Body of pancreas (tissue), 4 donors: ENCODE data around the gene IQCN. TPM values are rescaled to one million over a fixed set of nuclear protein-coding genes. Genes with fewer than 3 reads are reported as not detected.

Experiments used
- ATAC-seq: fragments of 150-250 bp; one replicate; pipeline ENCODE4 v1.9.1; 2016
- DNase-seq, 4 donors: peaks; one replicate each; pipeline ENCODE4 v3.0.0-alpha.2; 2019
- H3K27ac ChIP-seq, 4 donors: fragments of 200-600 bp; sonication (generic); 1 replicate in 3 of 4; 2 replicates in 1 of 4; pipeline versions ENCODE4 v1.5.1 to v1.6.1; 2016 to 2019; ENCODE audit warnings: mild to moderate bottlenecking in 1 of 4, mixed read lengths in 1 of 4, moderate library complexity in 1 of 4
- H3K27me3 ChIP-seq, 2 donors: fragments of 200-600 bp; sonication (generic); one replicate each; pipeline ENCODE4 v1.6.0; 2016; ENCODE audit warnings: mild to moderate bottlenecking in 1 of 2
- H3K36me3 ChIP-seq, 2 donors: fragments of 200-600 bp; sonication (generic); replicated peaks in 1 of 2; 2 replicates each; pipeline ENCODE4 v1.5.1; 2016; ENCODE audit warnings: low read depth in 2 of 2; ENCODE audit not compliant: insufficient read depth in 1 of 2
- H3K4me1 ChIP-seq: fragments of 200-600 bp; sonication (generic); one replicate; pipeline ENCODE4 v1.6.0; 2016
- H3K4me3 ChIP-seq, 2 donors: fragments of 200-600 bp; sonication (generic); 1 replicate in 1 of 2; 2 replicates in 1 of 2; pipeline ENCODE4 v1.5.1; 2016 to 2019
- H3K9me3 ChIP-seq, 3 donors: fragments of 200-600 bp; sonication (generic); 1 replicate in 2 of 3; 2 replicates in 1 of 3; pipeline ENCODE4 v1.5.1; 2016
- CTCF ChIP-seq, 7 experiments: fragments of 450-650 bp in 4 of 7; fragments of 200-600 bp in 3 of 7; sonication (generic) in 3 of 7; IDR thresholded peaks; one replicate each; pipeline ENCODE4 v1.5.1; 2016 to 2019; ENCODE audit warnings: antibody characterized with exemption in 7 of 7
- POLR2A ChIP-seq, 3 donors: fragments of 450-650 bp; IDR thresholded peaks; one replicate each; pipeline ENCODE4 v1.6.1; 2016; ENCODE audit warnings: antibody characterized with exemption in 3 of 3, mild to moderate bottlenecking in 2 of 3
- WGBS, 2 donors: methylation state at CpG; one replicate each; pipeline ENCODE4 v1.1.5; 2017; 5-methylcytosine and 5-hydroxymethylcytosine counted together
- intact Hi-C: fragments of 100-400 bp; cut with DNase I; formaldehyde crosslinking; loops from one replicate; pipeline ENCODE4 v1.15.1; 2023
- total RNA-seq, 2 donors: library from RNA; depleted of rRNA; stranded (reverse); fragments of >200 nt; gene quantifications; one replicate each; pipeline ENCODE4 v1.1.0, GENCODE V29; 2016

Gene IQCN
- total RNA-seq, 2 donors from 2014 or later = 5.6 to 7.0 TPM

- Histone ChIP-seq H3K36me3 (no peaks in the 10 kb centered on the region), H3K4me3 (no peak overlapping the region), H3K9me3 (no peaks in the 10 kb centered on the region), H3K27me3 (peaks cover 0 to 10% of the 10 kb centered on the region in 2 donors), H3K27ac (no peak overlapping the region), H3K4me1 (peaks cover 20% of the 10 kb centered on the region)
- intact Hi-C loops = no loop called here
- no peak for TF ChIP-seq CTCF (IDR thresholded peaks at IDR 0.05)
- no peak for TF ChIP-seq POLR2A (IDR thresholded peaks at IDR 0.05)
- 7% methylated on average over 5 to 30 of the region's 33 CpGs for WGBS, 2 donors
- DNase-seq (peak in 1 of 4 donors; percentile 46), ATAC-seq (no peak)
Observed at GRCh38 chr19:18220632-18221275, 53.5 kb downstream of the IQCN start.

- no peak for TF ChIP-seq CTCF (IDR thresholded peaks at IDR 0.05)
- TF ChIP-seq POLR2A (IDR thresholded peaks at IDR 0.05) = no peak
- H3K4me3 ChIP-seq = no peak overlapping the region
- ATAC-seq (no peak), DNase-seq (no peak)
- H3K36me3 ChIP-seq = no peaks in the 10 kb centered on the region
- no peaks in the 10 kb centered on the region for H3K9me3 ChIP-seq
- H3K4me1 ChIP-seq = peaks cover 13% of the 10 kb centered on the region
- 57% methylated on average over 25 to 27 of the region's 28 CpGs for WGBS, 2 donors
- no peak overlapping the region for H3K27ac ChIP-seq
- peaks cover 0 to 3% of the 10 kb centered on the region in 2 donors for H3K27me3 ChIP-seq
- intact Hi-C loops = no loop called here
Observed at GRCh38 chr19:18219911-18220631, 54.2 kb downstream of the IQCN start.

- WGBS, 2 donors = 79 to 90% methylated on average over 1 to 3 of the region's 3 CpGs
- DNase-seq (no peak), ATAC-seq (no peak)
- H3K9me3 ChIP-seq = no peaks in the 10 kb centered on the region
- TF ChIP-seq POLR2A (IDR thresholded peaks at IDR 0.05) (no peak), CTCF (IDR thresholded peaks at IDR 0.05) (no peak)
- H3K27me3 ChIP-seq = no peaks in the 10 kb centered on the region
- intact Hi-C loops = no loop called here
- no peak overlapping the region for H3K4me3 ChIP-seq
- no peak overlapping the region for H3K27ac ChIP-seq
- H3K36me3 ChIP-seq = no peaks in the 10 kb centered on the region
- H3K4me1 ChIP-seq = no peaks in the 10 kb centered on the region
Observed at GRCh38 chr19:18218600-18218999, 55.7 kb downstream of the IQCN start.

- TF ChIP-seq POLR2A (IDR thresholded peaks at IDR 0.05) = no peak
- TF ChIP-seq CTCF (IDR thresholded peaks at IDR 0.05) = no peak
- H3K4me1 ChIP-seq = no peaks in the 10 kb centered on the region
- H3K9me3 ChIP-seq = no peaks in the 10 kb centered on the region
- H3K4me3 ChIP-seq = no peak overlapping the region
- 75 to 85% methylated on average over 7 to 17 of the region's 17 CpGs for WGBS, 2 donors
- no peak overlapping the region for H3K27ac ChIP-seq
- H3K27me3 ChIP-seq = no peaks in the 10 kb centered on the region
- ATAC-seq (no peak), DNase-seq (no peak)
- intact Hi-C loops = no loop called here
- H3K36me3 ChIP-seq = no peaks in the 10 kb centered on the region
Observed at GRCh38 chr19:18218159-18218558, 56.1 kb downstream of the IQCN start.
